HepG2 (cell line): ENCODE results near the gene LMNA. TPM values are rescaled to one million over a fixed set of nuclear protein-coding genes. Genes with fewer than 3 reads are reported as not detected.
A peak's percentile ranks its signal among the peaks of the same experiment; 100 is the strongest.

Experiments
- CBX2 ChIP-seq, 2 experiments: fragments of 200-600 bp in 1 of 2; sonication (generic); formaldehyde crosslinking in 1 of 2; IDR thresholded peaks; 2 replicates each; pipeline versions ENCODE4 v1.7.0 to v1.8.1; 2018 to 2022; ENCODE audit warnings: low read depth in 2 of 2, low read length in 1 of 2, mild to moderate bottlenecking in 1 of 2, missing genetic modification reagents in 1 of 2
- EED ChIP-seq: sonication (generic); formaldehyde crosslinking; IDR thresholded peaks from 2 replicates; pipeline ENCODE4 v1.5.0; 2020; ENCODE audit warnings: mild to moderate bottlenecking, missing genetic modification reagents
- GATA4 ChIP-seq: sonication (generic); IDR thresholded peaks from 2 replicates; pipeline ENCODE4 v1.6.1; 2016; ENCODE audit warnings: antibody characterized with exemption, low read depth, borderline replicate concordance
- MIER2 ChIP-seq: IDR thresholded peaks from 2 replicates; pipeline ENCODE4 v1.6.1; 2016; ENCODE audit warnings: missing biosample characterization, missing genetic modification reagents
- NPAS2 ChIP-seq: sonication (generic); formaldehyde crosslinking; IDR thresholded peaks from 2 replicates; pipeline ENCODE4 v1.8.0; 2022; ENCODE audit warnings: mild to moderate bottlenecking, missing genetic modification reagents, borderline replicate concordance
- NR2C2 ChIP-seq: sonication (generic); formaldehyde crosslinking; IDR thresholded peaks from 2 replicates; pipeline ENCODE4 v1.4.0; 2020; ENCODE audit warnings: missing genetic modification reagents, mild to moderate bottlenecking, moderate library complexity, borderline replicate concordance
- RAD21 ChIP-seq: fragments of 450-650 bp; formaldehyde crosslinking; IDR thresholded peaks from 2 replicates; pipeline ENCODE4 v1.5.0; 2020; ENCODE audit warnings: mild to moderate bottlenecking
- YY1 ChIP-seq: IDR thresholded peaks from 2 replicates; pipeline ENCODE4 v1.6.1; 2011; ENCODE audit warnings: low read length, low read depth, moderate library complexity, mild to moderate bottlenecking; ENCODE audit not compliant: insufficient read depth, insufficient replicate concordance
- ZBTB7A ChIP-seq: sonication (generic); formaldehyde crosslinking; IDR thresholded peaks from 2 replicates; pipeline ENCODE4 v1.8.0; 2022; ENCODE audit warnings: mild to moderate bottlenecking, missing genetic modification reagents
- ZNF777 ChIP-seq: sonication (generic); formaldehyde crosslinking; IDR thresholded peaks from 2 replicates; pipeline ENCODE4 v1.4.0; 2020; ENCODE audit warnings: missing genetic modification reagents
- ZNF841 ChIP-seq: sonication (generic); formaldehyde crosslinking; IDR thresholded peaks from 2 replicates; pipeline ENCODE4 v1.8.1; 2023; ENCODE audit warnings: missing genetic modification reagents, borderline replicate concordance
- polyA plus RNA-seq, 8 experiments: library from polyadenylated mRNA; depleted of rRNA in 3 of 8; stranded (reverse) in 7 of 8; unstranded in 1 of 8; fragments of >200 nt; fragmentation: Illumina TruSeq in 4 of 8; extraction: Trizol in 4 of 8; gene quantifications; 2 replicates each; pipeline versions ENCODE4 v1.2.1 to v1.2.3, GENCODE V29; 2011 to 2016; ENCODE audit warnings: low read depth in 4 of 8, missing spikeins in 1 of 8, mixed read lengths in 1 of 8; ENCODE audit not compliant: insufficient read depth in 1 of 8
- total RNA-seq, 5 experiments: library from RNA; depleted of rRNA; stranded (reverse); fragments of >200 nt; fragmentation: Illumina TruSeq; extraction: Trizol; gene quantifications; 2 replicates each; pipeline ENCODE4 v1.2.3, GENCODE V29; 2016; ENCODE audit warnings: low read depth in 1 of 5
- TF ChIP-seq, protein P1 (sequence below): sonication (generic); formaldehyde crosslinking; conservative IDR thresholded peaks from 2 replicates; pipeline ENCODE4 v1.4.0; 2020; ENCODE audit warnings: mild to moderate bottlenecking, missing genetic modification reagents, moderate library complexity
- TF ChIP-seq, protein P2 (sequence below), 2 experiments: sonication (generic) in 1 of 2; formaldehyde crosslinking in 1 of 2; IDR thresholded peaks; 2 replicates each; pipeline versions ENCODE4 v1.6.1 to v1.9.0; 2014 to 2022; ENCODE audit warnings: antibody characterized with exemption in 1 of 2, borderline replicate concordance in 1 of 2, inconsistent platforms in 1 of 2, low read depth in 1 of 2, missing genetic modification reagents in 1 of 2
- TF ChIP-seq, protein P3 (sequence below): sonication (generic); formaldehyde crosslinking; conservative IDR thresholded peaks from 2 replicates; pipeline ENCODE4 v1.8.1; 2023; ENCODE audit warnings: missing genetic modification reagents
- TF ChIP-seq, protein P4 (sequence below): sonication (generic); formaldehyde crosslinking; IDR thresholded peaks from 2 replicates; pipeline ENCODE4 v1.4.0; 2020; ENCODE audit warnings: mild to moderate bottlenecking, missing genetic modification reagents

The LMNA gene
- total and polyA plus RNA-seq, 2 of the 13 experiments (the other 11 are each of a cell fraction or from before 2014, with no cell fraction given): 107 to 225 TPM

DNA sequence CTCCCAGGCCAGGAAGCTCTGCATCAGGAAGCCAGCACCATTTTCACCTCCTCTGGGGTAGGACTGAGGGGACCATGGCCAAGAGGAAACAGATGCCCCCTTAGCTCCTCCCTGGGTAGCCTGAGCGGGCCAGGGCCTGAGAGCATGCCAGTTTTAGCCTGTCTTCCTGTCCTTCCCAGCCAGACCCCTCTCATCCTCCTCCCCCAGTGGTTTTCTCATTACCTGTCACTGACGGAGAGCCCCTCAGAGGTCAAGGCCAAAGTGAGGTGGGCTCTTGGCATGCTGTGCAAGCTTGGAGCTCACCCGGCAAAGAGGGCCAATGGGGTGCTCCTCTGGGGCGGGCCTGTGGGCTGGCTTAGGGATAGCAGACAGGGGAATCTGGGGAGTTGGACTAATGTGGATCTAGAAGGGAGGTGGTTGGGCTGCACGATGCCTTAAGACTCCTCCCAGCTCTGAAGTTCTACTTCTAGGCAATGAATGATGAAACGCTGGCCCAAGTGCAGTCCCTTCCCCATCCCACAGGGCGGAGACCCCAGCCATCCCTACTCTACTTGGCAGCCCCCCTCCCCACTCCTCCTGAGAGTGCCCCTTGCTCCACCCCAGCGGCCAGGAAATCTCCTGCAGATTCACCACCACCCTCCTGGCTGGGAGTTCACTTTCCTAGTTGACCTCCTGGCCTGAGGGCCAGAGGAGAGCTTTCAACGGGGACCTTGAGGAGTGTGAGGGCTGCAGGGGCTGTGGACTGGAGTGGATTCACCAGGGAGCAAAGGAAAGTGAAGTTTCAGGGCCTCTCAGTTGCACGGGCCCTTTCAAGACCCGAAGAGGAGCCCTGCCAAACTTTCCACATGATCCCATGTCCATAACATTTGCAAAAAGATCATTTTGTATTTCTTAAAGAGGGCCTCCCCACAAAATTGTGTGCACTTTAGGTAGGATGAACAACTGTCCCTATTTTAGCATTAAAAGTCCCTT is 9.4 kb upstream of the LMNA start (continued):
- no peak for TF ChIP-seq ZNF841 (CRISPR knock-in tag)
- TF ChIP-seq CBX2 (IDR thresholded peaks at IDR 0.05; ENCODE audit: low read depth, low read length): no peak
- no peak for TF ChIP-seq CBX2 (CRISPR knock-in tag; IDR thresholded peaks at IDR 0.05; ENCODE audit: low read depth)
- TF ChIP-seq GATA4: no peak
- TF ChIP-seq, protein P1, sequence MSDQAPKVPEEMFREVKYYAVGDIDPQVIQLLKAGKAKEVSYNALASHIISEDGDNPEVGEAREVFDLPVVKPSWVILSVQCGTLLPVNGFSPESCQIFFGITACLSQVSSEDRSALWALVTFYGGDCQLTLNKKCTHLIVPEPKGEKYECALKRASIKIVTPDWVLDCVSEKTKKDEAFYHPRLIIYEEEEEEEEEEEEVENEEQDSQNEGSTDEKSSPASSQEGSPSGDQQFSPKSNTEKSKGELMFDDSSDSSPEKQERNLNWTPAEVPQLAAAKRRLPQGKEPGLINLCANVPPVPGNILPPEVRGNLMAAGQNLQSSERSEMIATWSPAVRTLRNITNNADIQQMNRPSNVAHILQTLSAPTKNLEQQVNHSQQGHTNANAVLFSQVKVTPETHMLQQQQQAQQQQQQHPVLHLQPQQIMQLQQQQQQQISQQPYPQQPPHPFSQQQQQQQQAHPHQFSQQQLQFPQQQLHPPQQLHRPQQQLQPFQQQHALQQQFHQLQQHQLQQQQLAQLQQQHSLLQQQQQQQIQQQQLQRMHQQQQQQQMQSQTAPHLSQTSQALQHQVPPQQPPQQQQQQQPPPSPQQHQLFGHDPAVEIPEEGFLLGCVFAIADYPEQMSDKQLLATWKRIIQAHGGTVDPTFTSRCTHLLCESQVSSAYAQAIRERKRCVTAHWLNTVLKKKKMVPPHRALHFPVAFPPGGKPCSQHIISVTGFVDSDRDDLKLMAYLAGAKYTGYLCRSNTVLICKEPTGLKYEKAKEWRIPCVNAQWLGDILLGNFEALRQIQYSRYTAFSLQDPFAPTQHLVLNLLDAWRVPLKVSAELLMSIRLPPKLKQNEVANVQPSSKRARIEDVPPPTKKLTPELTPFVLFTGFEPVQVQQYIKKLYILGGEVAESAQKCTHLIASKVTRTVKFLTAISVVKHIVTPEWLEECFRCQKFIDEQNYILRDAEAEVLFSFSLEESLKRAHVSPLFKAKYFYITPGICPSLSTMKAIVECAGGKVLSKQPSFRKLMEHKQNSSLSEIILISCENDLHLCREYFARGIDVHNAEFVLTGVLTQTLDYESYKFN (CRISPR knock-in tag): 0 out of 2 replicates have a peak, but pooled peaks have one; percentile 28
- TF ChIP-seq EED (CRISPR knock-in tag): no peak
- TF ChIP-seq, protein P2, sequence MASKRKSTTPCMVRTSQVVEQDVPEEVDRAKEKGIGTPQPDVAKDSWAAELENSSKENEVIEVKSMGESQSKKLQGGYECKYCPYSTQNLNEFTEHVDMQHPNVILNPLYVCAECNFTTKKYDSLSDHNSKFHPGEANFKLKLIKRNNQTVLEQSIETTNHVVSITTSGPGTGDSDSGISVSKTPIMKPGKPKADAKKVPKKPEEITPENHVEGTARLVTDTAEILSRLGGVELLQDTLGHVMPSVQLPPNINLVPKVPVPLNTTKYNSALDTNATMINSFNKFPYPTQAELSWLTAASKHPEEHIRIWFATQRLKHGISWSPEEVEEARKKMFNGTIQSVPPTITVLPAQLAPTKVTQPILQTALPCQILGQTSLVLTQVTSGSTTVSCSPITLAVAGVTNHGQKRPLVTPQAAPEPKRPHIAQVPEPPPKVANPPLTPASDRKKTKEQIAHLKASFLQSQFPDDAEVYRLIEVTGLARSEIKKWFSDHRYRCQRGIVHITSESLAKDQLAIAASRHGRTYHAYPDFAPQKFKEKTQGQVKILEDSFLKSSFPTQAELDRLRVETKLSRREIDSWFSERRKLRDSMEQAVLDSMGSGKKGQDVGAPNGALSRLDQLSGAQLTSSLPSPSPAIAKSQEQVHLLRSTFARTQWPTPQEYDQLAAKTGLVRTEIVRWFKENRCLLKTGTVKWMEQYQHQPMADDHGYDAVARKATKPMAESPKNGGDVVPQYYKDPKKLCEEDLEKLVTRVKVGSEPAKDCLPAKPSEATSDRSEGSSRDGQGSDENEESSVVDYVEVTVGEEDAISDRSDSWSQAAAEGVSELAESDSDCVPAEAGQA (IDR thresholded peaks at IDR 0.05; ENCODE audit: low read depth): no peak
- TF ChIP-seq, protein P2 (CRISPR knock-in tag; IDR thresholded peaks at IDR 0.05; ENCODE audit: borderline replicate concordance): no peak
- TF ChIP-seq, protein P3, sequence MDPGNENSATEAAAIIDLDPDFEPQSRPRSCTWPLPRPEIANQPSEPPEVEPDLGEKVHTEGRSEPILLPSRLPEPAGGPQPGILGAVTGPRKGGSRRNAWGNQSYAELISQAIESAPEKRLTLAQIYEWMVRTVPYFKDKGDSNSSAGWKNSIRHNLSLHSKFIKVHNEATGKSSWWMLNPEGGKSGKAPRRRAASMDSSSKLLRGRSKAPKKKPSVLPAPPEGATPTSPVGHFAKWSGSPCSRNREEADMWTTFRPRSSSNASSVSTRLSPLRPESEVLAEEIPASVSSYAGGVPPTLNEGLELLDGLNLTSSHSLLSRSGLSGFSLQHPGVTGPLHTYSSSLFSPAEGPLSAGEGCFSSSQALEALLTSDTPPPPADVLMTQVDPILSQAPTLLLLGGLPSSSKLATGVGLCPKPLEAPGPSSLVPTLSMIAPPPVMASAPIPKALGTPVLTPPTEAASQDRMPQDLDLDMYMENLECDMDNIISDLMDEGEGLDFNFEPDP: no peak
- no peak for TF ChIP-seq MIER2
- TF ChIP-seq, protein P4, sequence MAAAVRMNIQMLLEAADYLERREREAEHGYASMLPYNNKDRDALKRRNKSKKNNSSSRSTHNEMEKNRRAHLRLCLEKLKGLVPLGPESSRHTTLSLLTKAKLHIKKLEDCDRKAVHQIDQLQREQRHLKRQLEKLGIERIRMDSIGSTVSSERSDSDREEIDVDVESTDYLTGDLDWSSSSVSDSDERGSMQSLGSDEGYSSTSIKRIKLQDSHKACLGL (CRISPR knock-in tag): no peak; the same call in 1 of the 2 replicates
- peak; percentile 7 for TF ChIP-seq YY1
- TF ChIP-seq RAD21 (CRISPR knock-in tag): no peak
- peak; percentile 64 for TF ChIP-seq NR2C2
- peak; percentile 53 for TF ChIP-seq ZBTB7A (CRISPR knock-in tag)
- no peak for TF ChIP-seq ZNF777 (CRISPR knock-in tag)
- no peak for TF ChIP-seq NPAS2 (CRISPR knock-in tag)
